GM23338 (cell line): ENCODE data around the gene ZBP1.

Experiments used
- CREB1 ChIP-seq: fragments of 250-450 bp; sonication (Bioruptor Pico); IDR thresholded peaks from 2 replicates; pipeline ENCODE4 v1.5.0; 2020; ENCODE audit warnings: low read depth, mild to moderate bottlenecking, moderate library complexity
- CTCF ChIP-seq, 2 experiments: fragments of 200-600 bp in 1 of 2; sonication (generic) in 1 of 2; conservative IDR thresholded peaks; 2 replicates each; pipeline versions ENCODE4 v1.5.1 to v1.6.1; 2016 to 2017; ENCODE audit warnings: antibody characterized with exemption in 2 of 2, low read depth in 2 of 2, mild to moderate bottlenecking in 2 of 2, moderate library complexity in 1 of 2
- ETS1 ChIP-seq: IDR thresholded peaks from 2 replicates; pipeline ENCODE4 v1.6.1; 2016; ENCODE audit warnings: antibody characterized with exemption
- EZH2 ChIP-seq: fragments of 200-600 bp; sonication (generic); IDR thresholded peaks from one replicate; pipeline ENCODE4 v1.8.0; 2017; ENCODE audit warnings: antibody characterized with exemption, mild to moderate bottlenecking, low read depth; ENCODE audit not compliant: unreplicated experiment
- JUNB ChIP-seq: IDR thresholded peaks from one replicate; pipeline ENCODE4 v1.6.1; 2016; ENCODE audit warnings: antibody characterized with exemption; ENCODE audit not compliant: unreplicated experiment
- POLR2AphosphoS5 ChIP-seq: IDR thresholded peaks from 2 replicates; pipeline ENCODE4 v1.6.1; 2016; ENCODE audit warnings: antibody characterized with exemption, low read depth

GRCh38 chr20:57596358-57596757 lies 23.9 kb downstream of the ZBP1 start:
- no peak for TF ChIP-seq CTCF (conservative IDR thresholded peaks at IDR 0.05; ENCODE audit: low read depth in 2 of 2)
- TF ChIP-seq JUNB = no peak
- TF ChIP-seq ETS1 = no peak
- TF ChIP-seq CREB1 (CRISPR knock-in tag) = no peak
- TF ChIP-seq EZH2 = no peak
- no peak for TF ChIP-seq POLR2AphosphoS5
